HG03135 (cell line): ENCODE results near the gene PCSK7.
"Not testable (repeated sequence)": the region's sequence is repeated elsewhere in the genome, so short reads cannot be mapped to it uniquely, and the experiment has no call there.

ENCODE experiments used
- ATAC-seq: cut with Tn5 transposase; IDR thresholded peaks from one replicate; pipeline ENCODE4 v1.9.1; 2021; ENCODE audit warnings: mild to moderate bottlenecking, moderate library complexity; ENCODE audit not compliant: unreplicated experiment

The PCSK7 gene

GRCh38 chr11:117186431-117186761, 45.5 kb downstream of the PCSK7 start:
- ATAC-seq: no peak

DNA sequence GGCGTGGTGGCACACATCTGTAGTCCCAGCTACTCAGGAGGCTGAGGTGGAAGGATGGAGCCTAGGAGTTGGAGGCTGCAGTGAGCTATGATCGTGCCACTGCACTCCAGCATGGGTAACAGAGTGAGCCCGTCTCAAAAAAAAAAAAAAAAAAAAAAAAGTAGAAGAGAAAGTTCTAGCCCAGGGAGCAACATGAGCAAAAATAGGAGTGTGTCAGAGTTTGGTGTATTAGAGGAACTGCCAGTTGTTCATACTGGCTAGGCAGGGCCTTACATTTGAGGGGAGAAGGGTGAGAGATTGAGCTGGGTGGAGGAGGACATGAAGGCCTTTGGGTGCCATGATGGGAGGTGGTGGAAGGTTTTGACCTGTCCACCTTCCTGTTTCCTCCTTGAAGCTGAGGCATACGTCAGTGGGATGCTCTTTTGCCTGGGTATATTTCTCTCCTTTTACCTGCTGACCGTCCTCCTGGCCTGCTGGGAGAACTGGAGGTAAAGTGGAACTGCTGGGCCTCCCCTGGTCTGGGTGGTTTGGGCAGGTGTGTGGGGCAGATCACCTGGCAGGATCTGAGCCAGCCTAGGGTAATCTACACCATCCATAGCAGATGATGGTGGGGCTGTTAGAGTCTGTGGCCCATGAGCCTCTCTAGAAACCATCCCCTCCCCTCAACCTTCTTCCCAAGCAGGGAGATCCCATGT, 46.0 kb downstream of the PCSK7 start:
- ATAC-seq: no peak

DNA sequence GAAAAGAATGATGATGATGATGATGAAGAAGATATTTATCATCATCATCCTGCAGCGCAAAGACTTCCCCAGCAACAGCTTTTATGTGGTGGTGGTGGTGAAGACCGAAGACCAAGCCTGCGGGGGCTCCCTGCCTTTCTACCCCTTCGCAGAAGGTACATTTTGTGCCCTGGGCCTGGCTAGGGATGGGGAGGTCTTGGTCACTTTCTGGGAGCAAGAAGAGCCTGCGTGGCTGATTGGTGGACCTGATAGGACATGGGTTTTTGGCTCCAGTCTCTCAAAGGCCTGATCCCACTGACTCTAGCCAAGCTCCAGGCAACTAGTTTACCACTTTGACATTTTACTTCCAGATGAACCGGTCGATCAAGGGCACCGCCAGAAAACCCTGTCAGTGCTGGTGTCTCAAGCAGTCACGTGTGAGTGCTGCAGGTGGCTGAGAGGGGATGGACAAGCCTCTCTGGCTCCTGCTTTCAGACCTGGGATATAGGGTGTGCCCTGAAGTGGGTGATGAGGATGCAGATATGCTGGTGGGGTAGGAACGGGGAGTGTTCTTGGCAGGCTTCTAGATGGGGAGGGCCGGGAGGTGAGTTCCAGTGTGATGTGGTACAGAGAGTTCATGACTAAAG, 48.0 kb downstream of the PCSK7 start:
- ATAC-seq: no peak

- not testable (repeated sequence) for ATAC-seq
These were observed 48.7 kb downstream of the PCSK7 start for GRCh38 chr11:117183178-117183577.

DNA sequence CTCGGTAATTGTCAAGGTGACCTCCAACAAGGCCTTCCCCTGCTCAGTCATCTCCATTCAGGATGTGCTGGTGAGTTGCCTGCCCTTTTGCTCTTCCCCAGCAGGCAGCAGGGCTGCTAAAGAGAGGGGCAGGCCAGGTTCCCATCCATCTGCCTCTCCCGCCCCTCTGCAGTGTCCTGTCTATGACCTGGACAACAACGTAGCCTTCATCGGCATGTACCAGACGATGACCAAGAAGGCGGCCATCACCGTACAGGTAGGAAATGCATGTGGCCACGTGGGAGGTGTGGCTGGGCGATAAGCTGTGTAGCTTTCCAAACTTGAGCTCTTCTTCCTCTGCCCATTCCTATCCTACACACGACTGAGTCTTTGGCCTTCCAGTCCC, 49.3 kb downstream of the PCSK7 start:
- ATAC-seq: no peak

GRCh38 chr11:117181586-117182550, 50.0 kb downstream of the PCSK7 start:
- ATAC-seq: no peak

DNA sequence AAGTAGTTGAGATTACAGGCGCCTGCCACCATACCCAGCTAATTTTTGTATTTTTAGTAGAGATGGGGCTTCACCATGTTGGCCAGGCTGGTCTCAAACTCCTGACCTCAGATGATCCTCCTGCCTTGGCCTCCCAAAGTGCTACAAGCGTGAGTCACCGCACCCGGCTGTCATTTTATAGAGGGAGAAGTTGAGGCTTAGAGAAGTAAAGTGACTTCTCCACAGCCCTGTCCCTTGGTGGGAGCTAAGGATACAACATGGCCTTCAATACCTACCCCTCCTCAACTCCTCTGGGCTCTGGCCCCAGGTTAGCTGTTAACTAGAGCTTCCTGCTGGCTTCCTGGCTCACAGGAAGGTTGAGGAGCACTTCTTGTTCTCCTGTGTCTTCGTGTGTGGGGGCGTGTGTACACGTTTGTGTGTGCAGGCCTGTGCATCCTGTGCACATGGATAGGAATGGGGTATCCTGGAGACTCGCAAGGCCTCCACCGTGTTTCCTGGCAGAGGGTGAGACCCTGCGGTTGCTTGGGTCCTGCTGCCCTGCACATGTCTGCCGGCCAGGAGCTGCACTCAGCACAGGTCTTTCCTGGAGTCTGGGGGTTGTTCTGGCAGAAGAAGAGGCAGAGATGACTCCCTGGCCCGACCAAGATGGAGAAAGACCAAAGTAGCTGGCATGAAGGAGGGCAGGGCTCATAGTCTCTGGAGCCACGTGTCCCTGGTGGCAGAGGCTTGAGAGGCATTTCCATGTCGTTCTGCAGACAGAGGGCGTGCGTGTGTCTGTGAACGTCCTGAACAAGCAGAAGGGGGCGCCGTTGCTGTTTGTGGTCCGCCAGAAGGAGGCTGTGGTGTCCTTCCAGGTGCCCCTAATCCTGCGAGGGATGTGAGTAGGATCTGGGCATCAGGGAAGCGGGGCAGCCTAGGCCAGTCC, 51.0 kb downstream of the PCSK7 start:
- ATAC-seq: no peak

GRCh38 chr11:117180020-117180419, 51.9 kb downstream of the PCSK7 start:
- no peak for ATAC-seq

GRCh38 chr11:117179048-117179999, 52.5 kb downstream of the PCSK7 start:
- ATAC-seq: peak; percentile 41

- peak; percentile 89 for ATAC-seq
These were observed 53.5 kb downstream of the PCSK7 start, which contains the start of gene SIDT2 for GRCh38 chr11:117178210-117179034. Gene SIDT2 (plus strand): TSS chr11:117178743. CDS start chr11:117179264, 521 bp downstream.

GRCh38 chr11:117177534-117178209, 54.2 kb downstream of the PCSK7 start:
- ATAC-seq: no peak

GRCh38 chr11:117176186-117176585, 55.7 kb downstream of the PCSK7 start:
- ATAC-seq: no peak

- no peak for ATAC-seq
These were observed 56.1 kb downstream of the PCSK7 start for GRCh38 chr11:117175781-117176180.

DNA sequence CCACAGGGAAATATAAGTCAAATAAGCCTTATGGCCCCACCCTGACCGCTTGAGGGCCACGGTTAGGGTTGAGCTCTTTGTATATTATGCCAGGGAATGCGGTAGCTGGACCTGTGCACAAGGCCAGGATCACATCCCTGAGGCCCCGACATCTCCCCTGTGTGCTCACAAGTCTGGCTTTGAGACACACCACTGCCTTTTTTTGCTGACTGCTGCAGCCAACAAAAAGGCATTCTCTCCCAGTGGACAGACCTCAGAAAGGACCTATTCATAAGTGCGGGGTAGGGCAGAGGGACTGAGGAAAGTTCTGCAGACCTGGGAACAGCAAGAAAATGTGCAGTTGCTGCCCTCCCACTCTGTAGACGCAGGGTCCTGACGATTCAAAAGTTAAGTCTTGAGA, 56.8 kb downstream of the PCSK7 start:
- no peak for ATAC-seq

DNA sequence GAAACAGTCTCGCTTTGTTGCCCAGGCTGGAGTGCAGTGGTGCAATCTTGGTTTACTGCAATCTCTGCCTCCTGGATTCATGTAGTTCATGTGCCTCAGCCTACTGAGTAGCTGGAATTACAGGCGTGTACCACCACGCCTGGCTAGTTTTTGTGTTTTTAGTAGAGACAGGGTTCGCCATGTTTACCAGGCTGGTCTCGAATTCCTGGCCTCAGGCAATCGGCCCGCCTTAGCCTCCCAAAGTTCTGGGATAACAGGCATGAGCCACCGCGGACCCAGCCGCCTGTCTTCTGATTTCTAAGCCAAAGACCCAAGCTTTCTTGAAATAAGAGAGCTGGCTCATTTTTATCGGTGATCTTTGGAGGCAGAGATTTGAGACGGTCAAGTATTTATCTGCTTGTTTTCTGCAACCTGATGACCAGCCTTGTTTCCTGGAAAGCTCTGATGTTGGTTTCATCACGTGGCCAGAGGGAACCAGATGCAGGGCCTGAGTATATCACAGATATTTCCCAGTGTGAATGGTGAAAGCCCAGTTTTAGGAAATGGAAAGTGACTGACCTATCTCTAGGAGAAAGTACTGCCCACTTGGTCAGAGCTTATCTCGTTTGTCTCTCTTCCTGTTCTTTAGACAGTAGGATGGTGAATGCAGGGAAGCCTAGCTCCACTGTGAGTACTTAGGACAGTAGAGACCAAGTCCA, 59.0 kb downstream of the PCSK7 start:
- no peak for ATAC-seq

DNA sequence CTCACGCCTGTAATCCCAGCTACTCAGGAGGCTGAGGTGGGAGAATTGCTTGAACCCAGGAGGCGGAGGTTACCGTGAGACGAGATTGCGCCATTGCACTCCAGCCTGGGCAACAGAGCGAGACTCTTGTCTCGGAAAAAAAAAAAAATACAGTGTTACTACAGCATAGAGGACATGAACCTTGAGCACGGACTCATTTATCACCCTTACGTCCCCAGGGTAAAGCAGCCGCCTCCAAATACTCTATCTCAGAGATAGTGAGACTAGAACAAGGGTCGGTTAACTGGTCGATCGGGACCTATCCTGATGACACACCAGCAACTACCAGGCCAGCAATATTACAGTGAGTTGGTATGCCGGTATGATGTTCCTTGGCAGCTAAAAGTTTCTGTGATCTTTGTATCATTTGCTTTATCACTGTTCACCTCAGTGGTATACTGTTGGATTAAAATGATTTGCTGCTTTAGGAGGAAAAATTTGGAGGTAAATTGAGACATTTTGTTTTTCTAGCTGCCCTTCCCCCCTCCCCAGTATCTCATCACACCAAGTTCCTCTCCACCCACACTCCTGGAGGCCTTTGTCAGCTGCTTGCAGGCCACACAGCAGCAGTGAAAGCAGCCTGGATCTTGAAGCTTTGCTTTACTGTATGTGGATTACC, 60.3 kb downstream of the PCSK7 start:
- no peak for ATAC-seq

DNA sequence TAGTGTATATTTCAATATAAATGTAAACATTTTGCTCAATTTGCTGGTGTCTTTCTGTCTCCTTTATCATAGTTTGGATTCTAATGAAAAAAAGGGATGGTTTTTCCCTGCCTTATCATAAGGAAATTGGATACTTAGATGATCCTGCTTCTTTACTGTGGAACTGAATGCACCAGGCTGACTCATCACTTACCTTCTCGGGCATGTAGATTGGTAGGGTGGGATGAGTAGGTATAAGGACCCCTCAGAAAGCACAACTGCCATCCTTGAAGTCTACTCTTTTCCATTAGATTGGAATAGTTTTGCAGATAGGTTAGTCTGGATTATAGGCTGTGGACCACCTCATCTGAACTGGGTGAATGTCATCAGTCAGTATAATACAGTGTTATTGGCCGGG, 60.9 kb downstream of the PCSK7 start:
- ATAC-seq: no peak
